ENCODE results near the gene MAGI3.

MAGI3 gene

GRCh38 chr1:113677250-113678158 is 287.2 kb downstream of the MAGI3 start:
- no peak overlapping the region for H3K4me3 ChIP-seq (ENCODE audit: low read length)
- H3K4me2 ChIP-seq (ENCODE audit: low read length): no peak overlapping the region
- H3K27ac ChIP-seq (ENCODE audit: low read length): no peak overlapping the region
- no peak for TF ChIP-seq EZH2phosphoT487 (IDR thresholded peaks at IDR 0.05; ENCODE audit: low read depth)
- TF ChIP-seq CTCF (IDR thresholded peaks at IDR 0.05; ENCODE audit: low read depth, low read length): peak; percentile 51
- no peaks in the 10 kb centered on the region for H3K27me3 ChIP-seq (ENCODE audit: low read depth, low read length)
- peaks cover 24% of the 10 kb centered on the region for H3K4me1 ChIP-seq (ENCODE audit: low read length)
- no peaks in the 10 kb centered on the region for H3K36me3 ChIP-seq (replicated peaks; ENCODE audit: low read depth, low read length)
- H3K79me2 ChIP-seq (ENCODE audit: low read length): no peaks in the 10 kb centered on the region
- H4K20me1 ChIP-seq (ENCODE audit: insufficient read depth, low read length): no peaks in the 10 kb centered on the region
- no peaks in the 10 kb centered on the region for H3K9me3 ChIP-seq (ENCODE audit: insufficient read depth, low read length)
- H3K9ac ChIP-seq (ENCODE audit: low read length): no peak overlapping the region
- H2AFZ ChIP-seq (ENCODE audit: low read depth, low read length): no peak overlapping the region

GRCh38 chr1:113678159-113678469 is 287.8 kb downstream of the MAGI3 start:
- H3K4me2 ChIP-seq (ENCODE audit: low read length): no peak overlapping the region
- no peaks in the 10 kb centered on the region for H4K20me1 ChIP-seq (ENCODE audit: insufficient read depth, low read length)

GRCh38 chr1:113681596-113682337 is 291.5 kb downstream of the MAGI3 start:
- Histone ChIP-seq H3K4me1 (ENCODE audit: low read length) (peaks cover 6% of the 10 kb centered on the region), H3K36me3 (replicated peaks; ENCODE audit: low read depth, low read length) (no peaks in the 10 kb centered on the region), H3K9me3 (ENCODE audit: insufficient read depth, low read length) (no peaks in the 10 kb centered on the region), H3K9ac (ENCODE audit: low read length) (no peak overlapping the region), H2AFZ (ENCODE audit: low read depth, low read length) (no peak overlapping the region), H3K27ac (ENCODE audit: low read length) (no peak overlapping the region), H4K20me1 (ENCODE audit: insufficient read depth, low read length) (no peaks in the 10 kb centered on the region), H3K79me2 (ENCODE audit: low read length) (no peaks in the 10 kb centered on the region), H3K4me2 (ENCODE audit: low read length) (no peak overlapping the region), H3K27me3 (ENCODE audit: low read depth, low read length) (no peaks in the 10 kb centered on the region), H3K4me3 (ENCODE audit: low read length) (no peak overlapping the region)
- no peak for TF ChIP-seq EZH2phosphoT487 (IDR thresholded peaks at IDR 0.05; ENCODE audit: low read depth)
- TF ChIP-seq CTCF (IDR thresholded peaks at IDR 0.05; ENCODE audit: low read depth, low read length): no peak

More at GRCh38 chr1:113678159-113678469, 287.8 kb downstream of the MAGI3 start:
- no peaks in the 10 kb centered on the region for H3K27me3 ChIP-seq (ENCODE audit: low read depth, low read length)
- H3K36me3 ChIP-seq (replicated peaks; ENCODE audit: low read depth, low read length): no peaks in the 10 kb centered on the region
- no peaks in the 10 kb centered on the region for H3K79me2 ChIP-seq (ENCODE audit: low read length)
- no peak overlapping the region for H2AFZ ChIP-seq (ENCODE audit: low read depth, low read length)
- no peaks in the 10 kb centered on the region for H3K9me3 ChIP-seq (ENCODE audit: insufficient read depth, low read length)
- H3K4me1 ChIP-seq (ENCODE audit: low read length): peaks cover 24% of the 10 kb centered on the region
- H3K9ac ChIP-seq (ENCODE audit: low read length): no peak overlapping the region
- TF ChIP-seq CTCF (IDR thresholded peaks at IDR 0.05; ENCODE audit: low read depth, low read length): no peak
- TF ChIP-seq EZH2phosphoT487 (IDR thresholded peaks at IDR 0.05; ENCODE audit: low read depth): no peak
- no peak overlapping the region for H3K4me3 ChIP-seq (ENCODE audit: low read length)
- no peak overlapping the region for H3K27ac ChIP-seq (ENCODE audit: low read length)

Measured in OCI-LY3 (cell line).